ENCODE results near the gene SRGAP2C.
"Not testable (repeated sequence)": the region's sequence is repeated elsewhere in the genome, so short reads cannot be mapped to it uniquely, and the experiment has no call there.

GRCh38 chr1:121199763-121200162, 15.0 kb downstream of the SRGAP2C start:
- TF ChIP-seq CTCF (IDR thresholded peaks at IDR 0.05; ENCODE audit: insufficient read depth, low read depth, low read length); EZH2 (IDR thresholded peaks at IDR 0.05; ENCODE audit: insufficient read depth, low read length): not testable (repeated sequence)
